ENCODE data around the gene TMEM184A.

Gene TMEM184A

DNA sequence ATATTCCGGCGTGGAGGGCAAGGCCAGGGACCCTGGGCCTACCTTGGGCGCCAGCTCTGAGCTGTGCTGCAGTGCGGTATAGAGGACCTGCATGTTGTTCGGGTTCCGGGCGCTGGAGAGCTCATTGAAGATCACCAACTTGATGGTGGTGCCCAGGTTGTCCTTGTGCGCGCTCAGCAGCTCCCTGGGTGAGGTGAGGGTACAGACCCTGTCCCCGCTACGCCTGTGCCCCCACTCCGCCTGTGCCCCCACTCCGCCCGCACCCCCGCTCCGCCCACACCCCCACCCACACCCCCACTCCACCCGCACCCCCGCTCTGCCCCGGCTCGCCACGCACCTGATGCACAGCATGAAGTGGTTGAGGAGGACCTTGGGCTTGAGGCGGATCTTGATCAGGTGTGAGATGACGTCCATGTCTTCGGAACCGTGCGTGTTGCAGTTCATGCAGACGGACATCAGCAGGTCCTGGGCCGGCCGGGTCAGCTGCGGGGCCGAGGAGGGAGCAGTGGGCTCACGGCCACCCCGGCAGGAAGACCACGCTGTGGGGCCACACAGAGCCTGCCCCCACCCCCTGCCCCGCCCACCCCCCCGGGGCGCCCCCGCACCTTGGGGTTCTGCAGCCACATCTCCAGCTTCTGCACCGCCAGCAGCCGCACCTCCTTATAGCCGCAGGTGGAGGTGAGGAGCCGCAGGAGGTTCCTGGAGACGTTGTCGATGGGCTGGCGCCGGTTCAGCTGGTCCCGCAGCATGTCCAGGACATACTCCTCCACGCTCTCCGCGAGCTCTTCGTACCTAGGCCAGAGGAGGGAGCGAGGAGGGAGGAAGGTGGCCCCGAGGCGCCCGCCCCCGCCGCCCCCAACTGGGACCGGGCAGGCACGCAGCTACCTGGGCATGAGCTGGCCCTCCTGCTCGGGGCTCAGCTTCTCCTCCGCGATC, 57.4 kb downstream of the TMEM184A start:
- Histone ChIP-seq H4K91ac (ENCODE audit: low read depth, low read length, poor library complexity) (no peak overlapping the region), H3K23ac (ENCODE audit: low read depth, low read length, poor library complexity) (no peak overlapping the region), H4K8ac (ENCODE audit: low read depth, low read length) (no peak overlapping the region), H3K4ac (ENCODE audit: low read length) (no peak overlapping the region), H3K14ac (ENCODE audit: low read length) (no peak overlapping the region), H2BK5ac (ENCODE audit: low read length) (no peak overlapping the region), H2BK120ac (ENCODE audit: low read depth, low read length) (no peak overlapping the region), H3K9me3 (replicated peaks in 1 of 2; ENCODE audit: control insufficient read depth in 2 of 2, insufficient read depth in 1 of 2, low read depth in 1 of 2, low read length in 2 of 2) (no peaks in the 10 kb centered on the region), H2BK12ac (ENCODE audit: low read length) (no peak overlapping the region), H3K4me1 (ENCODE audit: control insufficient read depth in 2 of 2, insufficient read depth in 1 of 2, low read depth in 1 of 2, low read length in 2 of 2) (peaks cover 5 to 6% of the 10 kb centered on the region in 2 donors), H3K27me3 (ENCODE audit: control insufficient read depth in 3 of 3, insufficient read depth in 3 of 3, low read depth in 1 of 3, low read length in 3 of 3) (no peaks in the 10 kb centered on the region), H3K9ac (ENCODE audit: low read depth, low read length, poor library complexity) (no peak overlapping the region), H2AFZ (ENCODE audit: low read length) (no peak overlapping the region), H3K18ac (ENCODE audit: low read length) (no peak overlapping the region), H3K79me1 (ENCODE audit: low read depth, low read length) (peaks cover 14% of the 10 kb centered on the region), H3K27ac (replicated peaks; ENCODE audit: low read length) (no peak overlapping the region), H3K36me3 (replicated peaks in 1 of 2; ENCODE audit: control insufficient read depth in 2 of 2, insufficient read depth in 2 of 2, low read length in 2 of 2) (peaks cover 50 to 89% of the 10 kb centered on the region in 2 donors), H2AK5ac (ENCODE audit: low read depth, low read length) (no peak overlapping the region), H3K4me3 (ENCODE audit: low read length in 2 of 2) (no peak overlapping the region), H3K4me2 (ENCODE audit: insufficient read depth, low read length, poor library complexity, severe bottlenecking) (no peak overlapping the region), H2BK15ac (ENCODE audit: low read length) (no peak overlapping the region)
- WGBS, 2 donors (ENCODE audit: extremely low coverage in 2 of 2, insufficient read length in 2 of 2, insufficient replicate concordance in 1 of 2), result no CpG with 5 or more reads among the region's 62 CpGs
- no peak for DNase-seq (ENCODE audit: low spot score)

GRCh38 chr7:1497293-1497927, 58.6 kb downstream of the TMEM184A start:
- Histone ChIP-seq H3K27ac (replicated peaks; ENCODE audit: low read length) (no peak overlapping the region), H2BK5ac (ENCODE audit: low read length) (no peak overlapping the region), H2BK15ac (ENCODE audit: low read length) (no peak overlapping the region), H3K4me3 (ENCODE audit: low read length in 2 of 2) (no peak overlapping the region), H2AFZ (ENCODE audit: low read length) (no peak overlapping the region), H3K18ac (ENCODE audit: low read length) (no peak overlapping the region), H3K27me3 (ENCODE audit: control insufficient read depth in 3 of 3, insufficient read depth in 3 of 3, low read depth in 1 of 3, low read length in 3 of 3) (no peaks in the 10 kb centered on the region), H3K14ac (ENCODE audit: low read length) (no peak overlapping the region), H3K23ac (ENCODE audit: low read depth, low read length, poor library complexity) (no peak overlapping the region), H3K36me3 (replicated peaks in 1 of 2; ENCODE audit: control insufficient read depth in 2 of 2, insufficient read depth in 2 of 2, low read length in 2 of 2) (peaks cover 48 to 89% of the 10 kb centered on the region in 2 donors), H2BK120ac (ENCODE audit: low read depth, low read length) (no peak overlapping the region), H3K4ac (ENCODE audit: low read length) (no peak overlapping the region), H4K8ac (ENCODE audit: low read depth, low read length) (no peak overlapping the region), H3K9me3 (replicated peaks in 1 of 2; ENCODE audit: control insufficient read depth in 2 of 2, insufficient read depth in 1 of 2, low read depth in 1 of 2, low read length in 2 of 2) (no peaks in the 10 kb centered on the region), H3K4me1 (ENCODE audit: control insufficient read depth in 2 of 2, insufficient read depth in 1 of 2, low read depth in 1 of 2, low read length in 2 of 2) (no peaks in the 10 kb centered on the region), H3K9ac (ENCODE audit: low read depth, low read length, poor library complexity) (no peak overlapping the region), H3K4me2 (ENCODE audit: insufficient read depth, low read length, poor library complexity, severe bottlenecking) (no peak overlapping the region), H2BK12ac (ENCODE audit: low read length) (no peak overlapping the region), H3K79me1 (ENCODE audit: low read depth, low read length) (peaks cover 7% of the 10 kb centered on the region), H4K91ac (ENCODE audit: low read depth, low read length, poor library complexity) (no peak overlapping the region), H2AK5ac (ENCODE audit: low read depth, low read length) (no peak overlapping the region)
- no CpG with 5 or more reads among the region's 37 CpGs for WGBS, 2 donors (ENCODE audit: extremely low coverage in 2 of 2, insufficient read length in 2 of 2, insufficient replicate concordance in 1 of 2)
- no peak for DNase-seq (ENCODE audit: low spot score)

DNA sequence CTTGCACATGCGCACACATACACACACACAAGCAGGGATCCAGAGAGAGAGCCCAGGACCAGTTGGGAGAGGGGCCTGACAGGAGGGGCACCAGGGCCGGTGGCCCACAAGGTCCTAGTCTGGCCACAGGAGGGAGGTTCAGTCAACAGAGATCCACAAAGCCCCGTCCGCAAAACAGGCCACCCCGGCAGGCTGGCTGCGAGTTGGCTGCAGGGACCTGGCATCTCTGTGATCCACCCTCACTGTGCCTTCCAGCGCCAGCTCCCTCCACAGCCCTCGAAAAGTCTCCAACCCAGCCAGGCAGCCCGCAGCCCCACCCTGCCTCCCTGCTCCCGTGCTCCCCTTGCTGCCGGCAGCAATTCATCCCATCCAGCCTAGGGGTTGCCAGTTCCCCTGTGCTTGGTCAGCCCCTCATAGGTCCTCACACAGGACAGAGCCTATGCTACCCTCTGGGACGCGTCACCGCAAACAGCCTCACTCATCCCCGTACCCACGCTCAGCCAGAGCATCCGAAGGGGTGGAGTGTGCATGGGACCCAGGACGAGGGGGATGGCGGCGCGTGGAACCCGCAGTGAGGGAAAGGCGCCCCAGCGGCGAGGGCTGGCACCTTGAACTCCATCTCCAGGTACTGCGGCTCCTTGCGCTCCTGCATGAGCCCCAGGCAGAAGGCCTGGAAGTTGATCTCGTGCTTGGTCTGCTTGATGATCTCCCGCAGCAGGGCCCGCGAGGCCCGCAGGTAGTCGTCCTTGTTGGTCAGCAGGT, 59.3 kb downstream of the TMEM184A start:
- Histone ChIP-seq H2BK15ac (ENCODE audit: low read length) (no peak overlapping the region), H3K14ac (ENCODE audit: low read length) (no peak overlapping the region), H3K36me3 (replicated peaks in 1 of 2; ENCODE audit: control insufficient read depth in 2 of 2, insufficient read depth in 2 of 2, low read length in 2 of 2) (peaks cover 48 to 89% of the 10 kb centered on the region in 2 donors), H3K27ac (replicated peaks; ENCODE audit: low read length) (no peak overlapping the region), H3K4me1 (ENCODE audit: control insufficient read depth in 2 of 2, insufficient read depth in 1 of 2, low read depth in 1 of 2, low read length in 2 of 2) (no peaks in the 10 kb centered on the region), H3K18ac (ENCODE audit: low read length) (no peak overlapping the region), H3K27me3 (ENCODE audit: control insufficient read depth in 3 of 3, insufficient read depth in 3 of 3, low read depth in 1 of 3, low read length in 3 of 3) (no peaks in the 10 kb centered on the region), H4K91ac (ENCODE audit: low read depth, low read length, poor library complexity) (no peak overlapping the region), H2BK12ac (ENCODE audit: low read length) (no peak overlapping the region), H3K4me2 (ENCODE audit: insufficient read depth, low read length, poor library complexity, severe bottlenecking) (no peak overlapping the region), H3K4me3 (ENCODE audit: low read length in 2 of 2) (peak overlapping the region in 1 of 2 donors; percentile 47), H2AFZ (ENCODE audit: low read length) (no peak overlapping the region), H2AK5ac (ENCODE audit: low read depth, low read length) (no peak overlapping the region), H2BK5ac (ENCODE audit: low read length) (peak overlapping the region; percentile 39), H3K79me1 (ENCODE audit: low read depth, low read length) (peaks cover 4% of the 10 kb centered on the region), H3K9me3 (replicated peaks in 1 of 2; ENCODE audit: control insufficient read depth in 2 of 2, insufficient read depth in 1 of 2, low read depth in 1 of 2, low read length in 2 of 2) (no peaks in the 10 kb centered on the region), H4K8ac (ENCODE audit: low read depth, low read length) (no peak overlapping the region), H2BK120ac (ENCODE audit: low read depth, low read length) (no peak overlapping the region), H3K9ac (ENCODE audit: low read depth, low read length, poor library complexity) (no peak overlapping the region), H3K4ac (ENCODE audit: low read length) (no peak overlapping the region), H3K23ac (ENCODE audit: low read depth, low read length, poor library complexity) (peak overlapping the region; percentile 20)
- no CpG with 5 or more reads among the region's 33 CpGs for WGBS, 2 donors (ENCODE audit: extremely low coverage in 2 of 2, insufficient read length in 2 of 2, insufficient replicate concordance in 1 of 2)
- no peak for DNase-seq (ENCODE audit: low spot score)

Data from neuronal stem cell (in vitro differentiated cells).